HT1080 (cell line): ENCODE measurements around the gene NRSN2. TPM values are rescaled to one million over a fixed set of nuclear protein-coding genes. Genes with fewer than 3 reads are reported as not detected.
A peak's percentile ranks its signal among the peaks of the same experiment; 100 is the strongest.
"Not testable (repeated sequence)": the region's sequence is repeated elsewhere in the genome, so short reads cannot be mapped to it uniquely, and the experiment has no call there.

Experiments
- DNase-seq: peaks from one replicate; pipeline ENCODE4 v3.0.0-alpha.2; 2015; ENCODE audit warnings: low read depth
- total RNA-seq: library from RNA; depleted of rRNA; stranded (reverse); fragments of >200 nt; shearing (Covaris generic); gene quantifications from 2 replicates; pipeline ENCODE4 v1.2.3, GENCODE V29; 2014

The NRSN2 gene
- total RNA-seq, 1 experiment from 2014 or later, result 18.8 TPM

DNA sequence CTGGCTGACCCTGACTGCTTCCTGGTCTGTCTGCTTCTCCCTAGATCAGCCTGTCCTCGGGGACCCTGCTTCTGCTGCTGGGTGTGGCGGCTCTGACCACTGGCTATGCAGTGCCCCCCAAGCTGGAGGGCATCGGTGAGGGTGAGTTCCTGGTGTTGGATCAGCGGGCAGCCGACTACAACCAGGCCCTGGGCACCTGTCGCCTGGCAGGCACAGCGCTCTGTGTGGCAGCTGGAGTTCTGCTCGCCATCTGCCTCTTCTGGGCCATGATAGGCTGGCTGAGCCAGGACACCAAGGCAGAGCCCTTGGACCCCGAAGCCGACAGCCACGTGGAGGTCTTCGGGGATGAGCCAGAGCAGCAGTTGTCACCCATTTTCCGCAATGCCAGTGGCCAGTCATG is 6.3 kb downstream of the NRSN2 start:
- DNase-seq, result no peak

DNA sequence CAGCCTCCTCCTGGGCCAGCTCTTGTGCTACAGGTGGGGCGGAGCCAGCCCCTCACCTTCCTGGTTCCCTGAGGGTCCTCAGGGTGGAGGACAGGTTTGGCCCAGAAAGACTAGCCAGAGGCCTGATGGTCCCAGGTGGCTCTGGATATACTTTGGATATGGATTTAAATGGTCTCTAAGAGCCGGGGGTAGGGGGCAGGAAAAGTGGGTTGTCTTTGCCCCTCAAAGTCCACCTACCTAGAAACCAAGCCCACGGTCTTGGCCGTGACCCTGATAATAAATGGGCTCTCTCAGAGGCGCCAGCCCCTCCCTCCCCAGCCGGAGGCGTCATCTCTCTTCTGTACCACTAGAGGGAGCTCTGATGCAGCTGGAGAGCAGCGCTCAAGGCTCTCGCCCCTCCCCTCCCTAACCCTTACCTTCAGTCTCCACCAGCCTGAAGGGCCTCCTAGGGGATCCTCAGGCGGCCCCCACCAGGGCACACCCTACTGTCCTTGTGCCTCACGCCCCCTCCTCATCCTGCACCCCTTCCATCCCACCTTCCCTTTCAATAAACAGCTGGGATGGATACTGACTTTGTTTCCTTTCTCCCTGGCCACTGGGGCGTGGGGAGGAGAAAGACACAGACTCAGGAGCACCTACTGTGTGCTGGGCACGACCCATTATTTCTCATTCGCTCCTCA is 7.5 kb downstream of the NRSN2 start:
- DNase-seq, result peak; percentile 62

DNA sequence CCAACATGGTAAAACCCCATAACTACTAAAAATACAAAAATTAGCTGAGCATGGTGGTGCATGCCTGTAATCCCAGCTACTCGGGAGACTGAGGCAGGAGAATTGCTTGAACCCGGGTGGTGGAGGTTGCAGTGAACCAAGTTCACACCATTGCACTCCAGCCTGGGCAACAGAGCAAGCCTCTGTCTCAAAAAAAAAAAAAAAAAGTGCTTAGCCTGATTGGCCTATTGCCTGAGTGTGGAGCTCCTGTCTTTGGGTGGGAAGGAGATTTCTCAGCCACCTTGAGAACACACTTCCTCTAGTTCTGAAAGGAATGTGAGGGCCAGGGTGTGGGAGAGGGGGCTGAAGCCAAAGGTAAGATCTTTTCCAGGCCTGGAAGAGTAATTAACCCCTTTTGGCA is 9.2 kb downstream of the NRSN2 start:
- not testable (repeated sequence) for DNase-seq

DNA sequence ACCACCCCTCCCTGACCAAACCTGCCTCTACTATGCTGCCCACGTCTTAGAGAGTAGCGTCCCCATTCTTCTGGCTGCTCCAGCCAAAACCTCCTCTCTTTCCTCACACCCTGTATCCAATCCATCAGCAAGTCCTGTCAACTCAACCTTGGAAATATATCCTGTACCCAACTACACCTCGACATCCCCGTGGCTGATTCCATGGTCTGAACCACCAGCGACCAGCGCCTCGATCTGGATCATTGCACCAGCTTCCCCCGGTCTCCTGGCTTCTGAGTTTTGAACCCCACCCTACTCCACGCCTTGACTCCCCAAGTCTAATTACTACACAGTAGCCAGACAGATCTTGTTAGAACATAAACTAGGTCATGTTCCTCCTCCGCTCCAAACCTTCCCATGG is 9.8 kb downstream of the NRSN2 start:
- no peak for DNase-seq

DNA sequence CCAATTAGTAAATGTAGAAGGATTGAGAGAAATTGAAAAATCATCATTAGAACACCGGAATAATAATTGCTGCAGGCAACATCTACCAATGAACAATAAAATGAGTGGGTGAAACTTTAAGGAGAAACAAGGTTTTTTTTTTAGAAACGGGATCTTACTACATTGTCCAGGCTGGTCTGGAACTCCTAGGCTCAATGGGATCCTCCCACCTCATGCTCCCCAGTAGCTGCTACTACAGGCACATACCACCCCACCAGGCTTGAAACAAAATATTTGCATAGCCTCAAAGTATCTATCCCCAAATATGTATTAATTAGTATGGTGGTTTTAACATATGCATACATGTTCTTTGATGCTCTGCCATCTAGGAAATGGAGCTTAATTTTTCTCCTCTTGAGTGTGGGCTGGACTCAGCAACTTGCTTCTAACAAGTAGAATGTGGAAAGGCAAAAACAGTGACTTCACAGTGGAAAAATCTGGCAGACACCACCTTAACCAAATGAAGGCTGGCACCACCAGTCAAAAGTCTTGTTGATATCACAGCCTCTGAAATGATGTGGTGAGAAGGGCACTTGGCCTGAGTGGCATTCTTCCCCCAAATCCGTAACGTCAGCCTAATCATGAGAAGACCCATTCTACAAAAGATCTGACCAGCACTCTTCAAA is 12.1 kb downstream of the NRSN2 start:
- DNase-seq, result no peak

DNA sequence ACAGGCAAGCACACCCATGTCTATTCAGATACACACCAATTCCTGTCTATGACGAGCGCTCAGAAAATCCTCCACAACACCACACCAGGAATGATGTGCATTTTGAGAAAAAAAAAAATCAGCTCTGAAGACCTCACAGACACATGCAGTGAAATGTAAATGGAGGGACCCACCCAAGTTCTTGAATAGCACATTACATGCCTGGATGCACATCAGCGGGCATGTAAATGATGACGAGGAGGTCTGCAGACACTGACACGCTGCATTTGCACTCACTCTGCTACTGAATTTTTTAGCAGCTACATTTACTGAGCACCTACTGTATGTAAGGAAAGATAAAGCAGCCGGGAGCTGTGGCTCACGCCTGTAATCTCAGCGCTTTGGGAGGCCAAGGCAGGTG is 14.7 kb downstream of the NRSN2 start:
- DNase-seq, result no peak

DNA sequence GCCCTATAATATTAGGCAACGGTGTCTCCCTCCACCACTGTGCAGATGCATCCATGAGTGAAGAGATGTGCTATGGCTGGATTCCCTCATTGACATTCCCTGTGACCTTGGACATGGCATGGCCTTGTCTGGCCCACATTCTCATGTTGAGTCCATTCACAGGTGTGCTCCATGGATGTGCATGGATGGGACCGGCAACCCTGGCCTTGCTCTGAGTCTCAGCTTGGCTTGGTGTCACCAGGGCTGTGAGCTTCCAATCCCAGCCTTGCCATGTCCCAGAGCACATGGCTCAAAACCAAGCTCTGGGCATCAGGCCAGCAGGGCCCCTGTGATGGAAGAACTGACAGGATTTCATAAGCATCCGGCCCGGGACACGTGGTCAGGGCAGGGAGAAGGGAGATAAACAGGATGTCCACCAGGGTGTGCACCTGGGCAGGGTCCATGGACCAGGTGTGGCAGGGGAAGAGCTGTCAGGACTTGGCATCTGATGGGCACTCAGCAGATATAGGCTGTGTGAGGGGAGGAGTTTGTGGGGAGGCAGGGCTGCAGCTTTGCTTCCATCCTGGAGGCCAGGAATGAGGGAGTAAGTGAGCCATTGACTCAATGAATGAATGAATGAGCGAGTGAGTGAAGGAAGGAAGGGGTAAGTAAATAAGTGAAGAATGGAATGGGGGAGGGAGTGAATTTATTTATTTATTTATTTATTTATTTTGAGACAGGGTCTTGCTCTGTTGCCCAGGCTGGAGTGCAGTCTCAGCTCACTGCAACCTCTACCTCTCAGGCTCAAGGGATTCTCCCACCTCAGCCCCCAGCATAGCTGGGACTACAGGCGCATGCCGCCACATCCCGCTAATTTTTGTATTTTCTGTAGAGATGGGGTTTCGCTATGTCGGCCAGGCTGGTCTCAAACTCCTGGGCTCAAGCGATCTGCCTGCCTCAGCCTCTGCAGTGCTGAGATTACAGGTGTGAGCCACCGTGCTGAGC is 15.7 kb downstream of the NRSN2 start:
- DNase-seq, result peak; percentile 88

DNA sequence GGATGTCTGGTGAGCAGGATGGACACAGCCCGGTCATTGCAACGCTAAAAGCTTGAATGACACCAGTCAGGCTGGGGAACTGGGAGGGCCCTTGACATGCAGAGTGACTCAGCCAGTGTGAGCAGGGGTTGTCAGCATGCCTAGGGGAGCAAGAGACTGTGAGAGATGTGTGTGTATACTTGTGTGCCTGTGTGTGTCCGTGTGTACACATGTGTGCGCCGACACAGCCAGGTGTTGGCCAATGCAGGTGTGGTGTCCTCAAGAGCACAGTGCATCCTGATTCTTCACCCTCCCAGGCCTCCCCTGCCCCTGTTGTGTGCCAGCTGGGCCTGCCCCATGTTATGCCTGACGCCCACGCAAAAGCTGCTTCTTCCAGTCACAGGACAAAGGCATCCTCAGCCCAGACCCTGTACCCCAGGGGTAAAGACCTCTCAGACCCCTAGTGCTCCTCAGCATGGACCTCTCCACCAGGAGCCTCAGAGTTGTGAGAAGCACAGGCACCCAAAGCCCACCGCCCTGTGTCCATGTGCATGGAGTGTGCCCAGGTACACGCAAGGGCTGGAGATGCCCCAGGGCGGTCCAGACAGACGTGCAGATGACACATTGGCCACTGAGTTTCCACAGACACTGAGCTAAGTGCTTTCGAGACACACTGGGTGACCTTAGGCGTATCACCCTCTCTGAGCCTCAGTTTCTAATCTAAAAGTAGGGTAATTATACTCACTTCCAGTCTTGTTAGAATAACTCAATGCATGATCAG is 16.6 kb downstream of the NRSN2 start:
- peak; percentile 48 for DNase-seq

DNA sequence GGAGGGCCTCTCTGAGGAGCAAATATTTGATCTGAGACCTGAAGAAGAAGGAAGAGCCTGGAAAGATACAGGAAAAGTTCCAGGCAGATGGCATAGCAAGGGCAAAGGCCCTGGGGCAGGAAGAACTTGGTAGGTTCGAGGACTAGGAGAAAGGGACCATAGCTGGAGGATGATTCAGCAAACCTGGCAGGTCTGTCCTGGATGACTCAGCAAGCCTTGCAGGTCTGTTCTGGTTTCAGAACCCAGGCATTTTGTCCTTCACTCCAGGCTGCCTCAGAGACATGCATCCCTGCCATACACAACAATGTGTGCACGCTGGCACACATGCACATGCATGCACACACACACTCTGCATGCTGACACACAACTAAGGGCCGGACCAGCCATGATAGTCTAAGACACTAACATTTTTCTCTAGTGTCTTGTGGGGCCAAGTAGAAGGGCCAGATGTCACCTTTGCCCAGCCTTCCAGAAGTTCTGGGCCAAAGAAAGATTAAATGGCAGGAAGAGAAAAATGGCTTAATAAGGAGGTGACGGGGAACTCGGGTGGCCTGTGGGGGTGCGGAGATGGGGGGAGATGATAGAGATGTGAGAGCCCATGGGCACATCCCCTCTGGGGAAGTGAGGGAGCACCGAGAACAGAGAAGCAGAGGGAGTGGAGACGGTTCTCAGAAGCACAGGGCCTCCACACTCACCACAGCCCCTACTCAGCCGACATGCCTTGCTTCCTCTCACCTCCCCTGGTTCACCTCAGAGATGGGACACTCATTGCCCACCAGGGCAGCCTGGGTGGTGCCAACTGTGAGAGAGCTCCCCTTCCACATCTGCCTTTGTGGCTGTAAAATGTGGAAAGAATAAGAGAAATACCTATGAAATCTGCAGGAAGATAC is 18.2 kb downstream of the NRSN2 start:
- DNase-seq, result peak; percentile 69

DNA sequence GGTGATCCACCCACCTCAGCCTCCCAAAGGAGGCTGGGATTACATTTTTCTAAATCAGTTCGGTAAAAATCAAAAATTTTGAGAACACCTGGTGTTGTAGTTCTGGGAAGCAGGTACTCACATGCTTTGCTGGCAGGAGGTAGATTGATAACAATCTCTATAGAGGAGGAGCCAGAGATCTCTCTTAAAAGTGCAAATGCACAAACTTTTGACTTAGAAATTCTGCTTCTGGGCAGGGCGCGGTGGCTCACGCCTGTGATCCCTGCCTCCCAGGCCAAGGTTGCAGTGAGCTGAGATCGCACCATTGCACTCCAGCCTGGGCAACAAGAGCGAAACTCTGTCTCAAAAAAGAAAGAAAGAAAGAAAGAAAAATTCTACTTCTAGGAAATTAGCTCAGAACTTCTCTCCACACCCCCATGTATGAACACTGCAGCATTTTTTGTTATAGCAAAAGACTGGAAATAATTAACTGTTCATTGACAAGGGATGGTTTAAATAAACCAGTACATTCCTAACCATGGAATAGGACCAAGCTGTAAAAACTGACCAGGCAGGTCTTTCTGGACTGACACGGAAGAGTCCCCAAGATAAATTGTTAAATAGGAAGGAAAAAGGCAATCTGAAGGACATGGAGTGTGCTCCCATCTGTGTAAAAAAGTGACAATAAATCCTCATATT is 19.3 kb downstream of the NRSN2 start:
- DNase-seq, result no peak

DNA sequence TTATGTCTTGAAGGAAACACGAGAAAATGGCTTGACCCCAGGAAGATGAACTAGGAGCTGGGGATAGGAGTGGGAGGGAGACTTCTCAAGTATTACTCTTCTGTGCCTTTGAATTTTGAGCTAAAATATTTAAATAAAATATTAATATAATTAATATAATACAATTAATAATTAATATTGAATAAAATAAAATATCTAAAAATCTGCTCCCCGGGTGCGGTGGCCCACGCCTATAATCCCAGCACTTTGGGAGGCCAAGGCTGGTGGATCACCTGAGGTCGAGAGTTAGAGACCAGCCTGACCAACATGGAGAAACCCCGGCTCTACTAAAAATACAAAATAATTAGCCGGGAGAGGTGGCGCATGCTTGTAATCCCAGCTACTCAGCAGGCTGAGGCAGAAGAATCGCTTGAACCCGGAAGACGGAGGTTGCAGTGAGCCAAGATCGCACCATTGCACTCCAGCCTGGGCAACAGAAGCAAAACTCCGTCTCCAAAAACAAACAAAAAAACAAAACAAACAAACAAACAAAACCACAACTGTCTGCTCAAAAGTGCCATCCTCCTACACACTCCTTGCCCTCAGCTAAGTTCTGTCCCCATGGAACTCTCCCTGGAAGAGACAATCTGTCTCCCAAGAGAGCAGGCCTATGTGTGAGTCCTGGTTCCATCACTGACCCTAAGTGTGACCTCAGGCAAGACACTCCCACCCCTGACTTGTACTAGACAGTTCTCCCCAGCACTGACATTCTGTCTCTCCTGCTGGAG is 20.0 kb downstream of the NRSN2 start:
- DNase-seq, result no peak

DNA sequence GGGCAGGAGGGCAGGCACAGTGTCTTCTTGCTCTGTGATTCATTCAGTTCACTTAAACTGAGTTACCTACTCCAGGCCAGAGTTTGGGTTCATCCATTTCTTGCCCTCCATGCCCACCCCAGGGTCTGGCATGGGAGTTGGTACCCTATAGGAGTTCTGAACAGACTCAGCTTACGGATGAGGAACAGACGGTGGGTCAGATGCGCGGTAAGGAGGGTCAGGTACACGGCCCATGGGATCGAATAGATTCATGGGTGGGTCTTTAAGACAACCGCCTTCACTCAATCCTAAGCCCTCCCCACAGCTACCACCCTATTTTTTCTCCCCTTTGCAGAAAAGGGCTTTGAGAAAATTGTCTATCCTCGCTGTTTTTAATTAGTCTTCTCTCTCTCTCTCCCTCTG is 20.6 kb downstream of the NRSN2 start:
- no peak for DNase-seq

DNA sequence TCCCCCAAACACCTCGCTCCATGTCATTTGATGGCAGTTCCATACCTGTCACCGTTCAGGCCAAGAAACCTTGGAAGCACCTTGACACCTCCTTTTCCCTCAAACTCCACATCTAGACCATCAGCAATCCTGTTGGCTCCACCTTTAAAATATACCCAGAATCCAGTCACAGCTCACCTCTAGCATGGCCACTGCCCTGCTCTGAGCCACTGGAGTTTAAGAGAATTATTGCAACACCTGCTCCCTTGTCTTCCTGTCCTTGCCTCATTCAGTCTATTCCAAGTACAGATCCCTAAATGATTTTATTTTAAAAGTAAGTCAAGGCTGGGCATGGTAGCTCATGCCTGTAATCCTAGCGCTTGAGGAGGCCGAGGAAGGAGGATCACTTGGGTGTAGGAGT is 22.0 kb downstream of the NRSN2 start:
- no peak for DNase-seq

DNA sequence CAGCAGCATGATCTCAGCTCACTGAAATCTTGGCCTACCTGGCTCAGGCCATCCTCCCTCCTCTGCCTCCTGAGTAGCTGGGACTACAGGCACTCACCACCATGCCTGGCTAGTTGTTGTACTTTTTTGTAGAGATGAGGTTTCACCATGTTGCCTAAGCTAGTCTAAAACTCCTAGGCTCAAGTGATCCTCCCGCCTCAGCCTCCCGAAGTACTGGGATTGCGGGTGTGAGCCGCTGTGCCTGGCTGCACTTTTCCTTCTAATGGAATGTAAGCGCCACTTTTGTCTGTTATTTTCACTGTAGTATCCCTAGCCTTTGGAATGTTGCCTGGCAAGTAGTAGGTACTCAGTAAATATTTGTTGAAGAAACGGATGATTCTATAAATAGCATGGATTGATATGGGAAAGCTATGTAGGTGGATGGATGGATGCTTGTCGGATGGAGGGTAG is 23.3 kb downstream of the NRSN2 start:
- DNase-seq, result no peak

DNA sequence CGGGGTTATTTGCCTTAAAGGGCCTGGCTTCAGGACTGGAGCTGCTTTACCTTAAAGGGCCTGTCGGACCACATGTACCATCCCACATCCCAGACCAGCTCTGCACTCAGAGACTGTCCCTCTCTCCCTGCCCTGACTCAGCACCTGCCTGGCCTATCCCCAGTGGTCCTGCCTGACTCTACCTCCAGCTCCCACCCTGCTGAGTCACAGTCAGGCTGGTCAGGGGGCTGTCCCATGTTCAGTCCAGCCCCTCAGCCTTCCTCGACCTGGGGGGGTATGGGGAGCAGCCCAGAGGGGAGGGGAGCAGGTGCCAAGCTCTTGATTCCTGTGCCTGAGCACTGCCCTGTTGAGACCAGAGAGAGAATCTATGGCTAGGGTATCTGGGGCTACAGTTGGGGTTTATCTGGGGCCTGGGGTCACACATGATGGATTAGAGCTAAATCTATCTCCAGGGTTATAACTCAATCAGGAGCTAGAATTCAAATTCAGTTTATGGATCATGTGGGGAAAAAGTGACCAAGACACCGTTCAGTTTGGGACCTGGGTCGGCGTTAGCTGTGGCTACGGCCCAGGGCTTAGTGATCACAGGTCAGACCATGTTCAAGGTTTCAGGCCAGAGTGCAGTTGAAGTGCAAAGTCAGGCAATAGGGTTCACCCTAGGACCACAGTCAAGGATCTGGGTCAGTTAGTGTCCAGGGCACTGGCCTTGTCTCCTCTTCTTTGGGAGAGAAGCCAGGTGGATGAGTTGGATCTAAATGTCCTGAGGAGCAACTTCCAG is 24.3 kb downstream of the NRSN2 start:
- peak; percentile 29 for DNase-seq

DNA sequence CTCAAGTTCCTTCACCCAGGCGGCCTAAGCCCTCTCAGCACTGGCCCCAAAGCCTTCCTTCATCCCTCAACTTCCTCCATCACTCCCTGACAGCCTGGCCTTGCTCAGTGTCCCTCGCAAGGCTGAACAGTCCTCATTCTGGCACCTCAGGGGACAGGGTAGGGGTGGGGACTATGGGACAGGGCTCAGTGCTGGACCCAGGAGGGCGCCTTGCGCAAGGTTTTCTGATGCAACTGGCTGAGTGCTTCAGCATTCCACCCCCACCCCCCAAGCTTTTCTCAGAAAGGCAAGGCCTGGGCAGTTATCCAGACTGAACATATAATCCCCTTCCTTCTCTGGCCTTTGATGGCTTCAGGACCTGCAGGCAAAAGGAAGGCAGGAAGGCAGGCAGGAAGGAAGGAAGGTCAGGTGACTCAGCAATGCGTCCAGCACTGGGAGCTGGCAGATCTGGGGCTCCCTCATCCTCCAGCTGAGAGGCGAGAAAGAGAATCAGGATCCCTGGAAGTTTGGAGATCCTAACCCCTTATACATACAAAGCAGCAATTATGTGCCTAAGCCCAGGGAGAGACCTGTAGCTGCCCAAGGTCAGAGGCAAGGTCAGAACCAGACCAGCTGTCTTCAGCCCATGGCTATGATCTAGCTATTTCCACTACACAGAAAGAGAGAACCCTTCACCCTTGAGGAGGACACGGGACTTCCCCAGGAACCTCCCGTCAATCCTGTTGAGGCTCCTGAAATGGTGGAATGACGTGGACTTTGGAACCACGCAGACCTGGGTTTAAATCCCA is 25.0 kb downstream of the NRSN2 start:
- DNase-seq, result peak; percentile 98

DNA sequence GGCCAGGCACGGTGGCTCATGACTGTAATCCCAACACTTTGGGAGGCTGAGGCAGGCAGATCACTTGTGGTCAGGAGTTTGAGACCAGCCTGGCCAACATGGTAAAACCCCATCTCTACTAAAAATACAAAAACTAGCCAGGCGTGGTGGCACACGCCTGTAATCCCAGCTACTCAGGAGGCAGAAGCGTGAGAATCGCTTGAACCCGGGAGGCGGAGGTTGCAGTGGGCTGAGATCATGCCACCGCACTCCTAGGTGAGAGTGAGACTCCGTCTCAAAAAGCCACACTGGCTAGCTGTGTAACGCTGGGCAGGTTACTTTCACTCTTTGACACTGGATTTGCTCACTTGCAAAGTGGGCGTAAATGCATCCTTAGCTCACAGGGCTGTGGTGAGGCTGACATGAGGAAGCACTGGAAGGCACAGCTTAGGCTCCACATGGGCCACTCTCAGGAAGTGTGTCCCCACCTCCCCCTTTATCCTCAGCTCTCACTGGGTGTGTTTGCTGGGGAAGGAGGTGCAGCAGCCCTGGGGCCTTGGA is 25.7 kb downstream of the NRSN2 start:
- not testable (repeated sequence) for DNase-seq
